GM12874 (cell line): Measurements from ENCODE around the gene KRT15.

ENCODE experiments used
- TF ChIP-seq, protein P1 (sequence below): IDR thresholded peaks from 2 replicates; pipeline ENCODE4 v1.5.1; 2011; ENCODE audit warnings: low read depth, mild to moderate bottlenecking, control low read depth, low read length, moderate library complexity; ENCODE audit not compliant: insufficient read depth

Gene KRT15

DNA sequence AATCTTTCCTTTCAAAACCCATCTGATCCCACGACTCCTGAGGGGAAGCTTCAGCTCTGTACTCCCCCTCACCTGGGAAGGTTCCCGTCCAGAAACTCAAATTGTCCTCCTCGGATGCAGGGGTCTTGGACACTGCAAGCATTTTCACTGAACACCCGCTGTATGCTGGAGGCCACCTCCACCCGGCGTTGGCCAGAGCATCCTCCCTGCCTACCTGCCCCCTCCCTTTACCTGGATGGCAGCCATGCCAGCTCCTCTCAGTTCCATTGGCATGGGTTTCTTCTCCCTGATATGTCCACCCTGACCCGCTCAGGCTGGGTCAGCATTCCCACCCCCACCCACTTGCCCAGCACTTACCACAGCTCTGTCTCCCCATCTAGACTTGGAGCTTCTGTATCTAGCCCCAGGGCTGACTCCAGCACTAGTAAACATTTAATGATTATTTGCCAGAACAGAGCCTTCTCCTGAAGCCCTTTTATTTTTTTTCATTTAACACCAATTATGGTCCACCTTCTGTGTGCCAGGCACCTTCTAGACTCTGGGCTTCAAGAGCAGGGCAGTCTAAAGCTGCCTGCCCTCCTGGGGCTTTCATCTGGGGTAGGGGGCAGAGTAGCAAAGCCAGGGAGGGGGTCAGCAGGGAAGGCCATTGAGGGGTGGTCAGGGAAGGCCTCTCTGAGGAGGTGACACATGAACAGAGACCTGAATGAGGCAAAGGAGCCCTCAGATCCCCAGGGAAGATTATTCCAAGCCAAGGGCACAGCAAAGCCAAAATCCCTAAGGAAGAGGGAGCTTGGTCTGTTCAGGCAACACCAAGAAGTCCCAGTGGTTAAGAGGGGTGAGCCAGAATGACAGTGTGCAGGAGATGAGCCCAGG lies 18.3 kb upstream of the KRT15 start:
- TF ChIP-seq, protein P1, sequence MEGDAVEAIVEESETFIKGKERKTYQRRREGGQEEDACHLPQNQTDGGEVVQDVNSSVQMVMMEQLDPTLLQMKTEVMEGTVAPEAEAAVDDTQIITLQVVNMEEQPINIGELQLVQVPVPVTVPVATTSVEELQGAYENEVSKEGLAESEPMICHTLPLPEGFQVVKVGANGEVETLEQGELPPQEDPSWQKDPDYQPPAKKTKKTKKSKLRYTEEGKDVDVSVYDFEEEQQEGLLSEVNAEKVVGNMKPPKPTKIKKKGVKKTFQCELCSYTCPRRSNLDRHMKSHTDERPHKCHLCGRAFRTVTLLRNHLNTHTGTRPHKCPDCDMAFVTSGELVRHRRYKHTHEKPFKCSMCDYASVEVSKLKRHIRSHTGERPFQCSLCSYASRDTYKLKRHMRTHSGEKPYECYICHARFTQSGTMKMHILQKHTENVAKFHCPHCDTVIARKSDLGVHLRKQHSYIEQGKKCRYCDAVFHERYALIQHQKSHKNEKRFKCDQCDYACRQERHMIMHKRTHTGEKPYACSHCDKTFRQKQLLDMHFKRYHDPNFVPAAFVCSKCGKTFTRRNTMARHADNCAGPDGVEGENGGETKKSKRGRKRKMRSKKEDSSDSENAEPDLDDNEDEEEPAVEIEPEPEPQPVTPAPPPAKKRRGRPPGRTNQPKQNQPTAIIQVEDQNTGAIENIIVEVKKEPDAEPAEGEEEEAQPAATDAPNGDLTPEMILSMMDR, result no peak

DNA sequence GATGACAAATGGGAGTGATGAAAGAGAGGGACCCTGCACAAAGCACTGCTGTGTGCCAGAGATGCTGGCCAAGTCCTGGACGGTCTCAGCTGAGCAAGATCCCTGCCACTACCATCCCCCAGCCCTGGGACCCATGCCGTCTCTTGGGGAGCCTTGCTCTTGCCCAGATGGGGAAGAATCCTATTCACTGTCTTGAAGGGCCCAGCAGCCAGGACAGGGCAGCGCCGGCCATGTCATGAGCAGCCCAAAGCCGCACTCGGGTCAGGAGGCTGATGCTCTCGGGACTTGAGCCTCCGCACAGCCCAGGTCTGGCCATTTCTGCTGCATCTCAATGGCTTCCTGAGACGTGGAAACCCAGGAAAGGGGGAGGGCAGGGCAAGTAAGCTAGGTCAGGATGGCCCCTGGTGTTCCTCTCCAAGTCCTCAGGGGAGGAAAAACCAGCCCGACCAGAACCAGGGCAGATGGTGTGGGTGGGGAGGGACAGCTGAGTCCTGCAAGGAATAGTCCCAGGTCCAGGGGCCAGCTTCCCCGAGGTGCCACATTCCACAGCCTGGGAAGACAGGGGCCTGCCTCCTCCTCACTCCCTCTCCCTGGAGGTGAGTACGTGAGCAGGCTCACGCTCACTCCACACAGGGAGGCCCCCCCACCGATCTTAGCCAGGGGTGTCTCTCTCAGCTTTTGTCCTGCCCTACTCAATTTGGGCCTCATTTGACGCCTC lies 17.2 kb upstream of the KRT15 start:
- TF ChIP-seq, protein P1, result no peak

DNA sequence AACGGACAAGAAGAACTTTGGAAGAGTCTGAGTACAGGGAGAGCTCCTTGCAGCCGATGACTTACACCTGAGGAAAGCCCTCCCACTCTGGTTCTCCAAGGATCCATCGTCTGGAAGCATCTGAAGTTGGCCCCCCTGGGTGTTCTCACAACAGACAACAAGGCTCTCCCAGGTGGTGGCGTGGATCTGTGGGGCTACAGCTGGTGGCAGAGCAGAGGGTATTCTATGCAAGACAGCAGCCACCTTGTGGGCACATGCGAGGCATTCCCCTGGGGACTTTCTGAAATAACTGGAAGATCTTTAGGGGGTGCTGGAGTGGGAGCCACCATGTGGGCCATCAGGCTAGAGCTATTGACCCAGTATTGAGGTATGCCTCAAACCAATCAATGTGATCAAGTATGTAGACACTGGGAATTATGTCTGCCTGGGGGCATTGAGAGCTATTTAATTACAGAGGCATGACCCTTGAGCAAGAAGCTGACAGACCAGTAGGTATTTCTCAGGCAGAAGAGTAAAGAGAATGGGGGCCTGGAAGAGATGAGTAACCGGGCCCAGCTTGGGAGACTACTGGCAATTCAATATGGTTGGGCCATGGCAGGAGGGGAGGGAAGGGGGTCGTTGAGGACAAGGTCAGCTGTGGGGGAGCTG lies 16.3 kb upstream of the KRT15 start:
- TF ChIP-seq, protein P1, result no peak

DNA sequence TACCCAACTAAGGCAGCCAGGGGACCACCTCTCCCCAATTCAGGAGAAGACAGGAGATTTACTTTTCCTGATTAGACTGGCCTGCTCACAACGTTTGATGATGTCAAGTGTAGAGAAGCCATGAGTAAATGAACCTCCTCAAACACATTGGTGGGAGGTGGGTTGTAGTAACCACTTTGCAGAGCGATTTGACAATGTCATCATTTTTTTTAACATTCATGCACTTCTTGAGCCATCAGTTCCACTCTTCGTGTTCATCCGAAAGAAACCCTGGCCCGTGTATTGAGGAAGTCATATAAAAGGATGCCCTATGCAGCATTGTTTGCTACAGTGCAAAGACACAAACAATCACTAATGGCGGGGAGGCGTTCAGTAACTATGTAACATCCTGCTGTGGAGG lies 14.9 kb upstream of the KRT15 start:
- TF ChIP-seq, protein P1, result no peak

DNA sequence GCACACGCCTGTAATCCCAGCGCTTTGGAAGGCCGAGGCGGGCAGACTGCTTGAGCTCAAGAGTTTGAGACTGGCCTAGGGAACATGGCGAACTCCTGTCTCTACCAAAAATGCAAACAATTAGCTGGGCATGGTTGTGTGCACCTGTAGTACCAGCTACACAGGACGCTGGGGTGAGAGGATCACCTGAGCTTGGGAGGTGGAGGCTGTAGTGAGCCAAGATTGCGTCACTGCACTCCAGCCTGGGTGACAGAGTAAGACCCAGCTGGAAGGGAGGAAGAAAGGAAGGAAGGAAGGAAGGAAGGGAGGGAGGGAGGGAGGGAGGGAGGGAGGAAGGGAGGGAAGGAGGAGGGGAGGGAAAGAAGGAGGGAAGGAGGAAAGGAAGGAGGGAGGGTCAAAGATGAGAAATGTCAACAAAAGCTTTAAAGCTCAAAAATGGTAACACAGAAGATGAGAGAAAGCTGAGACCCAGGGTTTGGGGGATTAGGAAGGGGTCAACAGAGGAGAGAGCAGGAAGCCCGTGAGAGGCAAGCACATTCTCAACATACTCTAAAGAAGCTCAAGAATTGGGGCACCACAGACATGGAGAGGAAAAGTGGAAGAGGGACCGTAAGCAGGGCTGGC lies 14.4 kb upstream of the KRT15 start:
- TF ChIP-seq, protein P1, result no peak

DNA sequence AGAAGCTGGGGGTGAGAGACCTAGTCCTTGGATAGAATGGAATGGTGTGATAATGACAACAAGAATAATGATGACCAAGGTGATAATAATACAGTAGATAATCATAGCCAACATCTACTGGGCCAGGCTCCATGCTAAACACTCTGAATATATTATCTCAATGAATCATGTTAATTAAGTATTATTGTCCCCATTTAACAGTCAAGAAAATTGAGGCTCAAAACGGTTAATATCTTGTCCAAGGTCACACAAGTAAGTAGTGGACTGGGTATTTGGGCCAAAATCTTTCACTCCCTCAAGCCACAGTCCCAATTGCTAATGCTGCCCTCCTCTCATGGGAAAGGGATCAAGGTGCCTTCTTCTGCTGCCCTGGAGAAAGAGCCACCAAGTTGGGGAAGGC lies 13.3 kb upstream of the KRT15 start:
- TF ChIP-seq, protein P1, result no peak
